K562 (cell line): ENCODE results near the gene KMO. TPM values are rescaled to one million over a fixed set of nuclear protein-coding genes. Genes with fewer than 3 reads are reported as not detected.

Source experiments
- ATAC-seq: fragments of 200-7000 bp; cut with Tn5 transposase; 3 replicates; pipeline ENCODE4 v1.9.1; 2020; ENCODE audit warnings: moderate library complexity
- BruUV-seq: library from RNA; stranded (reverse); fragments of 400-500 nt; replicated peaks from 2 replicates; lab custom pipeline; 2021; lab: Mats Ljungman, UMichigan
- CTCF ChIA-PET: fragments of 300-600 bp; formaldehyde crosslinking; extraction: SDS; loops from one replicate; lab custom pipeline; 2021; ENCODE audit warnings: low intra/inter-chr PET ratio; lab: Yijun Ruan, JAX
- POLR2A ChIA-PET: fragments of 300-600, 350-650 bp; sonication (Branson Sonifier 250); formaldehyde crosslinking; extraction: SDS; loops from one replicate; lab custom pipeline; 2021; ENCODE audit warnings: antibody characterized with exemption, inconsistent platforms; lab: Yijun Ruan, JAX
- DNase-seq, 4 experiments: peaks; one replicate each; pipeline versions ENCODE4 v3.0.0 to v3.0.0-alpha.2; 2011 to 2018; ENCODE audit warnings: low spot score in 3 of 4, mixed read lengths in 3 of 4; ENCODE audit errors: extremely low read depth in 1 of 4
- FAIRE-seq: peaks from 2 replicates; lab custom pipeline; 2011; peaks lifted over from hg19 to GRCh38; lab: Jason Lieb, UNC
- H2AFZ ChIP-seq: 2 replicates; pipeline ENCODE4 v1.6.0; 2011; ENCODE audit warnings: low read depth, low read length, control low read depth, inconsistent platforms
- H3K27ac ChIP-seq: fragments of 200-600 bp; 3 replicates; pipeline ENCODE4 v1.8.0; 2011; ENCODE audit warnings: low read depth, mild to moderate bottlenecking, control low read depth, inconsistent platforms, low read length, moderate library complexity, mixed read lengths; ENCODE audit errors: extremely low read depth
- H3K27me3 ChIP-seq, 2 experiments: fragments of 300-600 bp in 1 of 2; 2 replicates in 1 of 2; 3 replicates in 1 of 2; pipeline versions ENCODE4 v1.6.0 to v1.8.0; 2011; ENCODE audit warnings: inconsistent platforms in 2 of 2, low read length in 2 of 2, mild to moderate bottlenecking in 1 of 2, mixed read lengths in 1 of 2, moderate library complexity in 1 of 2; ENCODE audit not compliant: control insufficient read depth in 2 of 2, insufficient read depth in 2 of 2
- H3K36me3 ChIP-seq: fragments of 300-600 bp; 3 replicates; pipeline ENCODE4 v1.8.0; 2011; ENCODE audit warnings: mild to moderate bottlenecking, low read length, inconsistent platforms; ENCODE audit not compliant: control insufficient read depth, insufficient read depth
- H3K4me1 ChIP-seq, 2 experiments: fragments of 200-600 bp in 1 of 2; replicated peaks in 1 of 2; 2 replicates in 1 of 2; 3 replicates in 1 of 2; pipeline versions ENCODE4 v1.5.1 to v1.8.0; 2011; ENCODE audit warnings: inconsistent platforms in 2 of 2, low read length in 2 of 2, mild to moderate bottlenecking in 1 of 2, mixed read lengths in 1 of 2, moderate library complexity in 1 of 2; ENCODE audit not compliant: control insufficient read depth in 2 of 2, insufficient read depth in 2 of 2
- H3K4me2 ChIP-seq: 2 replicates; pipeline ENCODE4 v1.6.1; 2011; ENCODE audit warnings: low read length, control low read depth, inconsistent platforms, mixed read lengths; ENCODE audit not compliant: insufficient read depth
- H3K4me3 ChIP-seq: fragments of 200-600 bp; sonication (generic), shearing (Covaris generic); 2 replicates; pipeline ENCODE4 v1.5.1; 2016; ENCODE audit warnings: control low read depth, inconsistent platforms
- H3K79me2 ChIP-seq: fragments of 200-600 bp; 3 replicates; pipeline ENCODE4 v1.8.0; 2011; ENCODE audit warnings: low read length, inconsistent platforms; ENCODE audit not compliant: control insufficient read depth, insufficient read depth
- H3K9ac ChIP-seq, 2 experiments: 2 replicates each; pipeline versions ENCODE4 v1.6.0 to v1.6.1; 2011; ENCODE audit warnings: low read depth in 2 of 2, low read length in 2 of 2, control low read depth in 1 of 2, inconsistent platforms in 1 of 2, mild to moderate bottlenecking in 1 of 2, mixed read lengths in 1 of 2; ENCODE audit not compliant: insufficient read depth in 1 of 2
- H3K9me1 ChIP-seq: one replicate; pipeline ENCODE4 v1.6.0; 2011; ENCODE audit warnings: inconsistent platforms, mild to moderate bottlenecking, low read length, moderate library complexity; ENCODE audit not compliant: control insufficient read depth, insufficient read depth
- H3K9me3 ChIP-seq: replicated peaks from 2 replicates; pipeline ENCODE4 v1.5.1; 2011; ENCODE audit warnings: low read depth, low read length, inconsistent platforms; ENCODE audit not compliant: control insufficient read depth, insufficient read depth
- H4K20me1 ChIP-seq: replicated peaks from 2 replicates; pipeline ENCODE4 v1.6.1; 2011; ENCODE audit warnings: low read length, inconsistent platforms, mixed read lengths; ENCODE audit not compliant: control insufficient read depth, insufficient read depth
- ARHGAP35 ChIP-seq: fragments of 450-650 bp; IDR thresholded peaks from 2 replicates; pipeline ENCODE4 v1.6.1; 2018; ENCODE audit not compliant: partially characterized antibody
- HOXB6 ChIP-seq: fragments of 250-450 bp; sonication (Bioruptor Pico); IDR thresholded peaks from 2 replicates; pipeline ENCODE4 v1.5.1; 2022; ENCODE audit warnings: mild to moderate bottlenecking, borderline replicate concordance
- ZFX ChIP-seq: sonication (generic); formaldehyde crosslinking; IDR thresholded peaks from 2 replicates; pipeline ENCODE4 v1.8.0; 2022; ENCODE audit warnings: mild to moderate bottlenecking, missing genetic modification reagents, moderate library complexity
- ZNF121 ChIP-seq: sonication (generic); formaldehyde crosslinking; conservative IDR thresholded peaks from 2 replicates; pipeline ENCODE4 v1.8.0; 2022; ENCODE audit warnings: missing genetic modification reagents
- ZNF133 ChIP-seq: fragments of 250-450 bp; sonication (Bioruptor Pico); IDR thresholded peaks from 2 replicates; pipeline ENCODE4 v1.4.0; 2020; ENCODE audit warnings: mild to moderate bottlenecking
- WGBS: fragments of 100-300 bp; shearing (Covaris generic); methylation state at CpG from one replicate; pipeline ENCODE4 v1.1.6; 2016; ENCODE audit warnings: low coverage, mixed read lengths; ENCODE audit not compliant: insufficient coverage; ENCODE audit errors: missing lambda C conversion rate; 5-methylcytosine and 5-hydroxymethylcytosine counted together
- in situ Hi-C: fragments of 300-500 bp; cut with MboI; formaldehyde crosslinking; loops from 4 replicates; pipeline ENCODE4 v1.15.0; 2018; ENCODE audit warnings: inconsistent platforms, mixed read lengths
- intact Hi-C: fragments of 100-400 bp; cut with micrococcal nuclease; formaldehyde crosslinking; loops from 2 replicates; pipeline ENCODE4 v1.14.2; 2022
- polyA plus RNA-seq, 8 experiments: library from polyadenylated mRNA; depleted of rRNA in 4 of 8; stranded (reverse) in 5 of 8; unstranded in 3 of 8; fragments of >200 nt; fragmentation: Nextera tagmentation in 2 of 8; fragmentation: Illumina TruSeq in 1 of 8; extraction: Ambion mirVana in 2 of 8; extraction: Trizol in 1 of 8; gene quantifications; 2 replicates each; pipeline versions ENCODE4 v1.2.1 to v1.2.3, GENCODE V29; 2011 to 2014; ENCODE audit warnings: inconsistent platforms in 1 of 8, missing spikeins in 1 of 8
- total RNA-seq, 7 experiments: library from RNA; depleted of rRNA in 6 of 7; stranded (reverse); fragments of >200 nt in 6 of 7; fragmentation: Illumina TruSeq in 2 of 7; extraction: Trizol in 2 of 7; gene quantifications; 2 replicates each; pipeline versions ENCODE4 v1.2.1 to v1.2.3, GENCODE V29; 2011 to 2021; ENCODE audit warnings: low replicate concordance in 1 of 7
- TF ChIP-seq, protein P1 (sequence below), 2 experiments: fragments of 450-650 bp in 1 of 2; IDR thresholded peaks; 2 replicates each; pipeline ENCODE4 v1.6.1; 2011 to 2017; ENCODE audit warnings: low read depth in 2 of 2, antibody characterized with exemption in 1 of 2, borderline replicate concordance in 1 of 2, low read length in 1 of 2, mild to moderate bottlenecking in 1 of 2, mixed read lengths in 1 of 2; ENCODE audit not compliant: control insufficient read depth in 1 of 2

The KMO gene
- total and polyA plus RNA-seq, 9 of the 15 experiments (the other 6 are each of a cell fraction or from before 2014, with no cell fraction given): 0.01 to 0.11 (median 0.01) TPM; not detected in 6

GRCh38 chr1:241614572-241614971, 82.4 kb downstream of the KMO start:
- H3K27me3 ChIP-seq: no peaks in the 10 kb centered on the region
- CTCF ChIA-PET: no interaction called here
- TF ChIP-seq ARHGAP35 (no peak), ZFX (no peak), ZNF133 (CRISPR knock-in tag) (no peak), ZNF121 (no peak), HOXB6 (no peak)
- TF ChIP-seq, protein P1, sequence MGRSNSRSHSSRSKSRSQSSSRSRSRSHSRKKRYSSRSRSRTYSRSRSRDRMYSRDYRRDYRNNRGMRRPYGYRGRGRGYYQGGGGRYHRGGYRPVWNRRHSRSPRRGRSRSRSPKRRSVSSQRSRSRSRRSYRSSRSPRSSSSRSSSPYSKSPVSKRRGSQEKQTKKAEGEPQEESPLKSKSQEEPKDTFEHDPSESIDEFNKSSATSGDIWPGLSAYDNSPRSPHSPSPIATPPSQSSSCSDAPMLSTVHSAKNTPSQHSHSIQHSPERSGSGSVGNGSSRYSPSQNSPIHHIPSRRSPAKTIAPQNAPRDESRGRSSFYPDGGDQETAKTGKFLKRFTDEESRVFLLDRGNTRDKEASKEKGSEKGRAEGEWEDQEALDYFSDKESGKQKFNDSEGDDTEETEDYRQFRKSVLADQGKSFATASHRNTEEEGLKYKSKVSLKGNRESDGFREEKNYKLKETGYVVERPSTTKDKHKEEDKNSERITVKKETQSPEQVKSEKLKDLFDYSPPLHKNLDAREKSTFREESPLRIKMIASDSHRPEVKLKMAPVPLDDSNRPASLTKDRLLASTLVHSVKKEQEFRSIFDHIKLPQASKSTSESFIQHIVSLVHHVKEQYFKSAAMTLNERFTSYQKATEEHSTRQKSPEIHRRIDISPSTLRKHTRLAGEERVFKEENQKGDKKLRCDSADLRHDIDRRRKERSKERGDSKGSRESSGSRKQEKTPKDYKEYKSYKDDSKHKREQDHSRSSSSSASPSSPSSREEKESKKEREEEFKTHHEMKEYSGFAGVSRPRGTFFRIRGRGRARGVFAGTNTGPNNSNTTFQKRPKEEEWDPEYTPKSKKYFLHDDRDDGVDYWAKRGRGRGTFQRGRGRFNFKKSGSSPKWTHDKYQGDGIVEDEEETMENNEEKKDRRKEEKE (IDR thresholded peaks at IDR 0.05; ENCODE audit: borderline replicate concordance in 1 of 2, control insufficient read depth in 1 of 2, low read depth in 2 of 2, low read length in 1 of 2): no peak
- WGBS: 52% methylated on average over 4 of the region's 4 CpGs
- H4K20me1 ChIP-seq: no peaks in the 10 kb centered on the region
- peaks cover 2% of the 10 kb centered on the region; the same call in 1 of the 3 replicates for H3K36me3 ChIP-seq
- no peaks in the 10 kb centered on the region for H3K9me3 ChIP-seq
- intact Hi-C loops (no loop called here), in situ Hi-C loops (loop anchor here (25.0 kb wide), 1 partner anchor 373 kb away; the partner anchor contains the start of gene MAP1LC3C)
- no peak overlapping the region for H3K4me2 ChIP-seq
- H3K79me2 ChIP-seq: no peaks in the 10 kb centered on the region
- no peaks in the 10 kb centered on the region for H3K9me1 ChIP-seq
- ATAC-seq: no peak
- H3K4me1 ChIP-seq: peaks cover 7 to 19% of the 10 kb centered on the region in 2 experiments
- no peak for DNase-seq
- H3K9ac ChIP-seq: no peak overlapping the region
- H3K4me3 ChIP-seq: no peak overlapping the region
- H2AFZ ChIP-seq: no peak overlapping the region
- H3K27ac ChIP-seq: no peak overlapping the region
- no TSS peak for BruUV-seq
- POLR2A ChIA-PET: interaction anchor here (0.7 to 0.8 kb wide), 2 partner anchors 11 to 13 kb away, joined by 3 to 4 read pairs; no protein-coding TSS in a partner anchor
- FAIRE-seq: no peak
